GM19240 (cell line): ENCODE results near the gene TP53BP2.
"Not testable (repeated sequence)": the region's sequence is repeated elsewhere in the genome, so short reads cannot be mapped to it uniquely, and the experiment has no call there.

Experiments used
- DNase-seq: peaks from one replicate; pipeline ENCODE4 v3.0.0; 2011; ENCODE audit warnings: low spot score; ENCODE audit not compliant: insufficient read length

TP53BP2 gene

GRCh38 chr1:223832637-223832943 is 13.2 kb downstream of the TP53BP2 start:
- no peak for DNase-seq

DNA sequence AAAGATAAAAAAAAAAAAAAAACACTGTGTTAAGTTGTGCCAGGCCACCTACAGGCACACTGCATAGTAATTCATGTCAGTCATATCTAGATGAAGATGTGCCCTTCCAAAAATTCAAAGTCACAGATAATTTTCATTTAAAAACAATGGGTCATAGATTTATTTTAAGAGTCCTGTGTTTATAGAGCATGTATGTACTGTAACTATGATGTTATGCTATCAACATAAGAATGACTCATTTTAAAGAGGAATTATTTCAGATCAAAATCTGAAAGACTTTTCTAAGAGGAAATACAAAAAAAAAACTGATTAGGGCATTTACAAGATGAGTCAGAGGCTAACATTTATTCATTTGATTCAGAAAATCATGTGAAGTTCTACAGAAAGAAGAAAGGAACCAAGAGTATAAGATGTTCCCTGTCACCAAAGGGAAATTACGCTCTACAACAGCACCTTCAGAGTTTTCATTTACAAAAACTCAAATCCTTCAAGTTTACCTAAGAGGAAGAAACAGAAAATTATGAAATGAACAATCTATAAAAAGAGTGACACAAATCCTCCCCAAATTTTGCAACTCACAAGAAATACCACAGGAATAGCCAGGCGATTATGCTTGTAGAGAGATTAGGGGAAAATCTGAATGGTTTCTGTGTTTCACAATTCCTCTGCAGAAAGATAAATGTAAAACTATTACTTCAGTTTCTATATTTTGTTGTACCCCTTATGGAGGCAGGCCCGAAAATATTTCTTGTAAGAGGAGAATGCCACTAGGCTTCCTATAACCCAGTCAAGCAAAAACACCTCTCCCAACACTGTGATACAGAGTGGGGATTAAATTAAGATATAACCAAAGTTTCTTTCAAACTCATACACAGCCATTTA is 13.8 kb downstream of the TP53BP2 start:
- DNase-seq: no peak

DNA sequence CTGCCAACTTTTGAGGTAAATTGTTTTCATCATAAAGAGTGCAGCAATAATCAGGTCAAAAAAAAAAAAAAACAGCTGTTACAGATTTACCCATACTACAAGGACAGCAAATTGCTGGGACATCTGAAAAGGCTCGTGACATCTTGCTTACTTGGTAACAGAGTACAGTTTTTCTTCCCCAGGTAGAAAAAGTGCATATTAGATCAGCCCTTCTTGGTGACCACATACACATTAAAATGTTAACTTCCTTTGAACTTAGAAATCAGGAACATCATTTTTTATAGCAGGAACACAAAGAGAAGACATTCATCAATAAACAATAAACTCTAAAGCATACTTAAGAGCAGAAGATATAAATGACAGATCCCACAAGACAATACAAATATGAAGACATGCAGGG is 16.1 kb downstream of the TP53BP2 start:
- no peak for DNase-seq

GRCh38 chr1:223828162-223828848 is 17.4 kb downstream of the TP53BP2 start:
- DNase-seq: no peak

DNA sequence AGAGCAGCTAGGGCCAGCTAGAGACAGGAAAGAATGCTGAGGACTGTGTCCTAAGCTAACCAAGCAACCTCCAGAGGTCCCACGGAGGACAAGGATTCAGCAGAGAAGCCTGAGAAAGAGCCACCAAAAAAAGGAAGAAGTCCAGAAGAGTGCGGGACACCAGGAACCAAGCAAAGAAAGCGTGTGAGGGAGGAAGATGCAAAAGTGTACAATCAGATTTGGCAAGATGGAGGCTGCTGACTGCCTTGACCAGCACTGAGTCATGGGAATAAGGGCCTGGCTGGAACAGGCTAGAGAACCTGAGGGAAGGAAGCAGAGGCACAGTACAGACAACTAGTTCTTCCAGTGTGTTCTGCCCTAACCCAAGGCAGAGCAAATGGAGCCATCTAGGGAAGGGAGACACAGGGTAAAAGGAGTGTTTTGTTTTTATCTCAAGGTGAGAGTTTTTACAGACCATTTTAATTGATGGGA is 18.5 kb downstream of the TP53BP2 start:
- DNase-seq: no peak

GRCh38 chr1:223825767-223826748 is 19.7 kb downstream of the TP53BP2 start:
- DNase-seq: no peak

- DNase-seq: no peak
These were observed 21.0 kb downstream of the TP53BP2 start for GRCh38 chr1:223824712-223825111.

DNA sequence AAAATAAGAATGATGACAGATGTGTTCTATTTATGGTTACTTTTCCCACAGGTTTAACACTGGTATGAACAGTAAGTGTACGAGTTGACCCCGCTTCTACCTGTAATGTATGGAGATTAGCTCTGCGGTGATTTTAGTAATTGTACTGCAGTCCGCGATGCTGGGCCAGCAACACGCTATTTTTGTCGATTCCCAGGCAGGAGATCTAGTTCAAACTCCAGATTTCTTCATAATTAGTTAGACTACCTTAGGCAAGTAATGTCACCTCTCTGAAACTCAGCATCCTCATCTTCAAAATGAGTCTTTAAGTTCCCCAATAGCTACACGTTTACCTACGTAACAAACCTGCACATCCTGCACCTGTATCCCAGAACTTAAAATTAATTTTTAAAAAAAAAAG is 21.5 kb downstream of the TP53BP2 start:
- DNase-seq: no peak

- no peak for DNase-seq
These were observed 24.8 kb downstream of the TP53BP2 start for GRCh38 chr1:223820971-223821370.

DNA sequence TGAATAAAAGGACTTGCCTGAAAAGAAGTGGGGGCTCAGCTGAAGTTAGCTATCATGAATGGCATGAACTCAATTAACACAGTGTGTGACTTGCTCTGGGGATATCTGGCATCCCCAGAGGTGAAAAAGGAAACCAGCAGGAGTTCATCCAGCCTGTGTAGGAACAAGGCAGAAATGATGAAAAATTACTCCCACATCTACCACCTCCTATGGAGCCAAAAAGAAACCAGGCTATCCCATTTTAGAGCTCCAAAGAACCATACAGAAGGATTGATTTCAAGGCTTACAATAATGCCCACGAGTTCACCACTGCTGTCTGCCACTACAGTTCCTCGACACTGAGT is 25.3 kb downstream of the TP53BP2 start:
- no peak for DNase-seq

GRCh38 chr1:223819730-223820514 is 25.8 kb downstream of the TP53BP2 start:
- DNase-seq: no peak

GRCh38 chr1:223817265-223817664 is 28.5 kb downstream of the TP53BP2 start:
- DNase-seq: not testable (repeated sequence)

- no peak for DNase-seq
These were observed 29.9 kb downstream of the TP53BP2 start for GRCh38 chr1:223815865-223816264.

DNA sequence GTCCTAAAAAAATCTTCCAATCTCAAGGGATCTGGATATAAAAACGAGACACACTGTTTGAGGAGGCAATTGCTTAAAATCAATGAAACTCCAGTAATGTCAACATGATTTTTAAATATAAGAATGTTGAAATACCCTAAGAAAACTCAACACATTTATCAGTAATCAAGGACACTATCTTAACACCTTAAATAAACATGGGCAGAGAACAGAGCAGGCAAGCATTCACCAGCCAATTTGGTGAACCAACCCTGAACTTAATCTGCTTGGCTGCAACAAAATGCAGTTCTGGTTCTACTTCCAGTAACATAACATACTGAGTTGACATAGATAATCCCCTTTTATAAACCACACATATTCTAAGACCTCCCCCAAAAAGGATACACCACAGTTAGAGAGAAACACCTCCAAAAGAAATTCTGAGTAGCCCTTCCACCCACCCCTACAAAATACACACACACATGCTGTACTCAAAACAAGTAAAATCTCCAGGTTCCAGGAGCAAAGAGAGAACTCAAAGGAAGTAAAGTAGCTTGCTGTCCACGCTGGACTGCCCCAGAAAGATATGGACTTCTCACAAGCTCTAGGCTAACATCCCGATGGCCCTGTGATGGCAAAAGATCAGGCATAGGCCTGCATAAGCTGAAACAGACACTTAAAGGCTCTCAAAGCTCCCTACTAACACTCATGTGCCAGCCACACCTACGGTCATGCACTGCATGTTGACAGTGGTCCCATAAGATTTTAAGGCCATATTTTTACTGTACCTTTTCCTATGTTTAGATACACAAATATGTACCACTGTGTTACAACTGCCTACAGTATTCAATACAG is 30.5 kb downstream of the TP53BP2 start:
- DNase-seq: no peak

- no peak for DNase-seq
These were observed 32.1 kb downstream of the TP53BP2 start for GRCh38 chr1:223813645-223814044.

- no peak for DNase-seq
These were observed 34.1 kb downstream of the TP53BP2 start for GRCh38 chr1:223811634-223812101.

DNA sequence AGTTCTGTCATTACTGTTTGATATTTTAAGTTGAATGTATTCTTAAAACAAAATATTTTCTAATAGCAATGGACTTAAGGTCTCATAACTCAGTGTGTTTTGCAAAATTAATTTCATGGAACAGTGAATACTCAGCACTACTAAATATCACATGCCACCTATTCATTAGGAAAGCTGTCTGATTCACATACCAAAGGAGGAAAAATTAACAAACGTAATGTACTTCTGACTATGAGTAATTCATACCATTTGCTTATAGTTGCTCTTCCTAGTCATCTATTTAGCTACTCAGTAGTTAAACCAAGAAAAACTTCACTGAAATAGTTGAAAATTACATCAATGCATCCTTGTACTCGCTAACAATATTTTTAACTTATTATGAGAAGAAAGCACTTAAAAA is 35.2 kb downstream of the TP53BP2 start:
- no peak for DNase-seq

GRCh38 chr1:223809905-223810304 is 35.8 kb downstream of the TP53BP2 start:
- DNase-seq: not testable (repeated sequence)

DNA sequence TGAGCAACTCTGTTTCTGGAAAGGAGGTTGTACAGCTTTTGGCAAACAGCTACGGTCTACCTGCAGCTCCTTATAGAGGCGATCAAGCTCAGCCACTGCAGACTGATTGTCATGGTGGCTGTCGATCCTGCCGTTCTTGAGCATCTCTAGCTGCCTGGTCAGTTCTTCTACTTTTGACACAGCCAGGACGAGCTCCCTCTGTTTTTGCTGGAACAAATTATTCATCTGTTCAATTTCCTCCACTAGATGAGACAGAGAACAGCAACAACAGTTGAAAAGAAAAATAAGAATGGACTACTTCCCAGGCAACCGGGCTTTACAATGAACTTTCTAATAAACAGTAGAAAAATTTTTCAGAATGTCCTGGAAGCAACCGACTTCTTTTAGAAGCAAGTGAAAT is 42.5 kb downstream of the TP53BP2 start:
- DNase-seq: no peak

DNA sequence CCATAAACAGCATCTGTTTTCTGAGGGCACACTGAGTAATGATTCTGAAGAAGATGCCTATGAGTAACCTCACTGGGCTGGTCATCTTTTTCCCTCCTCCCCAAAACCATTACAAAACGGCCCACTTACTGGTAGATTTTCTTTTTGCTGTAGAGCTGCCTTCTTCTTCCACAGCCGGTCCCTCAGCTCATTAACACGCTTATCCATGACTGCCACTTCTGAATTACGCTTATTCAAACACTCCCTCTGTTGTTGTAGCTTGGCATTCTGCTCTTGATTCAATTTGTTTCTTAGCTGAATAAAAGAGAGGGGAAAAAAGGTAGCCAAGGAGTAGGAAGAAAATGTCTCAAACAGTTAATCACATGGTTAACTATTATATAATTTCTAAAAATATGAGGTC is 43.1 kb downstream of the TP53BP2 start:
- no peak for DNase-seq
